HG03196 (cell line): ENCODE data around the gene ABL2.
"Not testable (repeated sequence)": the region's sequence is repeated elsewhere in the genome, so short reads cannot be mapped to it uniquely, and the experiment has no call there.

Source experiments
- ATAC-seq: cut with Tn5 transposase; IDR thresholded peaks from one replicate; pipeline ENCODE4 v1.9.1; 2021; ENCODE audit not compliant: unreplicated experiment

ABL2 gene

GRCh38 chr1:179229214-179230140, at the start of gene ABL2:
TSS of gene ABL2 (minus strand) at chr1:179229677. CDS start at chr1:179229397, 280 bp downstream.
- ATAC-seq = peak; percentile 55

GRCh38 chr1:179278920-179279319, 49.4 kb upstream of the ABL2 start:
- ATAC-seq = no peak

- not testable (repeated sequence) for ATAC-seq
These were observed 44.9 kb upstream of the ABL2 start for GRCh38 chr1:179274424-179274823.

GRCh38 chr1:179269071-179269470, 39.6 kb upstream of the ABL2 start:
- ATAC-seq = no peak

- no peak for ATAC-seq
These were observed 35.0 kb upstream of the ABL2 start for GRCh38 chr1:179264507-179264906.

- ATAC-seq = no peak
These were observed 33.6 kb upstream of the ABL2 start for GRCh38 chr1:179263121-179263520.

- no peak for ATAC-seq
These were observed 32.7 kb upstream of the ABL2 start for GRCh38 chr1:179262183-179262582.

- ATAC-seq = no peak
These were observed 24.0 kb upstream of the ABL2 start for GRCh38 chr1:179253286-179253972.

- ATAC-seq = no peak
These were observed 23.1 kb upstream of the ABL2 start for GRCh38 chr1:179252606-179253005.

GRCh38 chr1:179251675-179252074, 22.2 kb upstream of the ABL2 start:
- no peak for ATAC-seq

- no peak for ATAC-seq
These were observed 18.4 kb upstream of the ABL2 start for GRCh38 chr1:179247923-179248322.

- ATAC-seq = not testable (repeated sequence)
These were observed 15.9 kb upstream of the ABL2 start for GRCh38 chr1:179245426-179245825.

- no peak for ATAC-seq
These were observed 12.1 kb upstream of the ABL2 start for GRCh38 chr1:179241530-179242097.

GRCh38 chr1:179237222-179237621, 7.7 kb upstream of the ABL2 start:
- ATAC-seq = no peak

- no peak for ATAC-seq
These were observed 5.4 kb upstream of the ABL2 start for GRCh38 chr1:179234863-179235262.

- no peak for ATAC-seq
These were observed 2.4 kb upstream of the ABL2 start for GRCh38 chr1:179231923-179232322.

- ATAC-seq = no peak
These were observed 1.2 kb upstream of the ABL2 start for GRCh38 chr1:179230721-179231120.

- ATAC-seq = no peak
These were observed 774 bp upstream of the ABL2 start for GRCh38 chr1:179230251-179230650.

- peak; percentile 33 for ATAC-seq
These were observed 679 bp downstream of the ABL2 start for GRCh38 chr1:179228783-179229213.

GRCh38 chr1:179226738-179227137, 2.7 kb downstream of the ABL2 start:
- no peak for ATAC-seq

GRCh38 chr1:179224466-179224865, 5.0 kb downstream of the ABL2 start:
- not testable (repeated sequence) for ATAC-seq

GRCh38 chr1:179221121-179221520, 8.4 kb downstream of the ABL2 start:
- not testable (repeated sequence) for ATAC-seq
